ENCODE data around the gene ZNF500. TPM values are rescaled to one million over a fixed set of nuclear protein-coding genes. Genes with fewer than 3 reads are reported as not detected.
"Not testable (repeated sequence)": the region's sequence is repeated elsewhere in the genome, so short reads cannot be mapped to it uniquely, and the experiment has no call there.

Gene ZNF500
- total and polyA plus RNA-seq, 10 of the 15 experiments (the other 5 are each of a cell fraction or from before 2014, with no cell fraction given): 0.99 to 13.1 (median 5.5) TPM

DNA sequence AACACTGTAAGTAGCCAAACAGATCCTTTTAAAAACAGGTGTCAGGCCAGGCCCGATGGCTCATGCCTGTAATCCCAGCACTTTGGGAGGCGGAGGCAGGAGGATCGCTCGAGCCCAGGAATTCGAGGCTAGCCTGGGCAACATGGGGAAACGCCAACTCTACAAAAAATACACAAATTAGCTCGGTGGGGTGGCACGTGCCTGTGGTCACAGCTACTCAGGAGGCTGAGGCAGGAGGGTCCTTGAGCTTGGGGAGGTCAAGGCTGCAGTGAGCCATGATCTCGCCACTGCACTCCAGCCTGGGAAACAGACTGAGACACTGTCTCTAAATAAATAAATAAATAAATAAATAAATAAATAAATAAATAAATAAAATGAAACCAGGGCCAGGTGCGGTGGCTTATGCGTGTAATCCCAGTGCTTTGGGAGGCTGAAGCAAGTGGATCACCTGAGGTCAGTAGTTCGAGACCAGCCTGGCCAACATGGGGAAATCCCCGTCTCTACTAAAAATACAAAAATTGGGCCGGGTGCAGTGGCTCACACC lies 17.6 kb upstream of the ZNF500 start:
- H3K36me3 ChIP-seq (ENCODE audit: control insufficient read depth in 2 of 2, insufficient read depth in 2 of 2, low read length in 1 of 2); H3K9ac ChIP-seq (ENCODE audit: control insufficient read depth, insufficient read depth, low read length); H3K27me3 ChIP-seq (replicated peaks in 1 of 2; ENCODE audit: control insufficient read depth in 2 of 2, insufficient read depth in 2 of 2, low read length in 1 of 2); H3K4me2 ChIP-seq (ENCODE audit: control insufficient read depth, insufficient read depth); SMC1A ChIA-PET (ENCODE audit: uncharacterized antibody, unreplicated experiment); RAD21 ChIA-PET (ENCODE audit: unreplicated experiment); H3K79me2 ChIP-seq (ENCODE audit: control insufficient read depth, insufficient read depth, low read length); ATAC-seq; H3K27ac ChIP-seq (ENCODE audit: control insufficient read depth, insufficient read depth); CTCF ChIA-PET; H3K4me1 ChIP-seq (ENCODE audit: control insufficient read depth, insufficient read depth, low read length); in situ Hi-C loops (cut with MboI); H3K4me3 ChIP-seq; intact Hi-C loops (cut with micrococcal nuclease; ENCODE audit: unreplicated experiment); H2AFZ ChIP-seq (ENCODE audit: control insufficient read depth, low read depth, low read length); POLR2A ChIA-PET; BruUV-seq (replicated peaks); FAIRE-seq; DNase-seq (ENCODE audit: low read depth, low spot score); H3K9me3 ChIP-seq (replicated peaks; ENCODE audit: control insufficient read depth, insufficient read depth, low read length); H4K20me1 ChIP-seq (ENCODE audit: control insufficient read depth, insufficient read depth): not testable (repeated sequence)
- 59% methylated on average over 14 of the region's 14 CpGs for WGBS (ENCODE audit: insufficient coverage, insufficient replicate concordance, low lambda C conversion rate, missing lambda C conversion rate)
- TF ChIP-seq BHLHE40 (IDR thresholded peaks at IDR 0.05; ENCODE audit: borderline replicate concordance in 1 of 2, low read depth in 2 of 2, low read length in 1 of 2): peak in 1 of 2 experiments; percentile 50; a peak in 1 of 4 replicates

DNA sequence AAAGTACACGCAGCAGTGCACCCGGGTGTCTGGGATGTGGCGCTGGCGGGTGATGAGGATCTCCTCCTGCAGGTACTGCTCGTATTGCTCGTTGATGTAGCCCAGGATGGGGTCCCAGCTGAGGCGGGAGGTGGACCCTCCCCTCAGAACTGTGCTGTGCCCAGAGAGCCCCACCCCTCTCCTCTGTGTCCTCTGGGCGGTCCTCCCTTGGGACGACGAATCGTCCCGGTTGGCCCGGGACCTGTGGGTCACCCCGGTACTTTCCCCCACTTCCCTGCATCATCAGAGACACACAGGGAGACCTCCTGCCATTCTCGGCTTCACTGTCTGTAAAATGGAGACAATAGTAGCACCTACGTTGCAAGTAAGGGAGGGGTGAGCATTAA lies 17.0 kb upstream of the ZNF500 start:
- ATAC-seq: no peak
- no peak overlapping the region for H2AFZ ChIP-seq (ENCODE audit: control insufficient read depth, low read depth, low read length)
- H3K79me2 ChIP-seq (ENCODE audit: control insufficient read depth, insufficient read depth, low read length): no peaks in the 10 kb centered on the region
- in situ Hi-C loops (cut with MboI): no loop called here
- no peak overlapping the region for H3K4me2 ChIP-seq (ENCODE audit: control insufficient read depth, insufficient read depth)
- ChIA-PET RAD21 (ENCODE audit: unreplicated experiment) (no interaction called here), POLR2A (no interaction called here), CTCF (no interaction called here), SMC1A (ENCODE audit: uncharacterized antibody, unreplicated experiment) (no interaction called here)
- H3K27me3 ChIP-seq (replicated peaks in 1 of 2; ENCODE audit: control insufficient read depth in 2 of 2, insufficient read depth in 2 of 2, low read length in 1 of 2): no peaks in the 10 kb centered on the region
- FAIRE-seq: no peak
- H3K9me3 ChIP-seq (replicated peaks; ENCODE audit: control insufficient read depth, insufficient read depth, low read length): no peaks in the 10 kb centered on the region
- no peaks in the 10 kb centered on the region for H3K36me3 ChIP-seq (ENCODE audit: control insufficient read depth in 2 of 2, insufficient read depth in 2 of 2, low read length in 1 of 2)
- no peak overlapping the region for H3K4me3 ChIP-seq
- no peak overlapping the region for H3K9ac ChIP-seq (ENCODE audit: control insufficient read depth, insufficient read depth, low read length)
- H3K27ac ChIP-seq (ENCODE audit: control insufficient read depth, insufficient read depth): no peak overlapping the region
- no peaks in the 10 kb centered on the region for H4K20me1 ChIP-seq (ENCODE audit: control insufficient read depth, insufficient read depth)
- intact Hi-C loops (cut with micrococcal nuclease; ENCODE audit: unreplicated experiment): no loop called here
- no peaks in the 10 kb centered on the region for H3K4me1 ChIP-seq (ENCODE audit: control insufficient read depth, insufficient read depth, low read length)
- no peak for DNase-seq (ENCODE audit: low read depth, low spot score)
- 46% methylated on average over 16 of the region's 16 CpGs for WGBS (ENCODE audit: insufficient coverage, insufficient replicate concordance, low lambda C conversion rate, missing lambda C conversion rate)
- no peak for TF ChIP-seq ZNF622 (IDR thresholded peaks at IDR 0.05)
- BruUV-seq (replicated peaks): no TSS peak
